ENCODE data around the gene PLAC8L1. TPM values are rescaled to one million over a fixed set of nuclear protein-coding genes. Genes with fewer than 3 reads are reported as not detected.
A peak's percentile ranks its signal among the peaks of the same experiment; 100 is the strongest.

Gene PLAC8L1
- total and polyA plus RNA-seq, 2 donors from 2014 or later: not detected

DNA sequence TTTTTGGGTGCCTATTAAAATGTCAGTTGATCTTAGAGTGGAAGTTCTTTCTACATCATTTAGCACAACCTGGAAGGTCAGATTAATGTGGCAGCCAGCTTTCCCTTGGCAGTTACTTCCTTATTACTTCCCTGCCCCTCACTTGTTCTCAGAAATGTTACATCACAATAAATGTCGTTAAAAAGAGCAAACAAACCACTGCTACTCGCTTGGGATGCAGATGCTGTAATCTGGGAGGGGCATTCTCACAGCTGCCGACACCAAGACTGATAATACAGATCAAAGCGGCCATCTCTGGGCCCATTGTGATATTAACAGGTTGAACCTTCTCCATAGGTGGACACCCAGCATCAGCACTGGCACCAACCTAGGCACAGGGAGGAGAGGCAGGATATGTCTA, 29.3 kb downstream of the PLAC8L1 start:
- Histone ChIP-seq H3K4me1 (ENCODE audit: control insufficient read depth in 2 of 3, insufficient read depth in 2 of 3, low read depth in 1 of 3, low read length in 3 of 3) (no peaks in the 10 kb centered on the region), H3K9ac (ENCODE audit: low read length in 3 of 3) (no peak overlapping the region), H3K27me3 (ENCODE audit: control insufficient read depth, insufficient read depth, low read length) (no peaks in the 10 kb centered on the region), H3K27ac (ENCODE audit: low read depth in 2 of 2, low read length in 2 of 2) (no peak overlapping the region), H3K9me3 (ENCODE audit: control insufficient read depth in 2 of 3, insufficient read depth in 1 of 3, low read length in 3 of 3) (no peaks in the 10 kb centered on the region), H3K36me3 (ENCODE audit: control insufficient read depth in 2 of 3, insufficient read depth in 3 of 3, low read length in 3 of 3) (no peaks in the 10 kb centered on the region), H3K4me3 (ENCODE audit: low read length in 3 of 3) (no peak overlapping the region)
- intact Hi-C loops (cut with DNase I): no loop called here
- DNase-seq (peak in 2 of 5 donors; percentile 10 to 18), FAIRE-seq (no peak)
- TF ChIP-seq, protein P1, sequence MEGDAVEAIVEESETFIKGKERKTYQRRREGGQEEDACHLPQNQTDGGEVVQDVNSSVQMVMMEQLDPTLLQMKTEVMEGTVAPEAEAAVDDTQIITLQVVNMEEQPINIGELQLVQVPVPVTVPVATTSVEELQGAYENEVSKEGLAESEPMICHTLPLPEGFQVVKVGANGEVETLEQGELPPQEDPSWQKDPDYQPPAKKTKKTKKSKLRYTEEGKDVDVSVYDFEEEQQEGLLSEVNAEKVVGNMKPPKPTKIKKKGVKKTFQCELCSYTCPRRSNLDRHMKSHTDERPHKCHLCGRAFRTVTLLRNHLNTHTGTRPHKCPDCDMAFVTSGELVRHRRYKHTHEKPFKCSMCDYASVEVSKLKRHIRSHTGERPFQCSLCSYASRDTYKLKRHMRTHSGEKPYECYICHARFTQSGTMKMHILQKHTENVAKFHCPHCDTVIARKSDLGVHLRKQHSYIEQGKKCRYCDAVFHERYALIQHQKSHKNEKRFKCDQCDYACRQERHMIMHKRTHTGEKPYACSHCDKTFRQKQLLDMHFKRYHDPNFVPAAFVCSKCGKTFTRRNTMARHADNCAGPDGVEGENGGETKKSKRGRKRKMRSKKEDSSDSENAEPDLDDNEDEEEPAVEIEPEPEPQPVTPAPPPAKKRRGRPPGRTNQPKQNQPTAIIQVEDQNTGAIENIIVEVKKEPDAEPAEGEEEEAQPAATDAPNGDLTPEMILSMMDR (IDR thresholded peaks at IDR 0.05; ENCODE audit: borderline replicate concordance, extremely low read depth, insufficient read depth): no peak

DNA sequence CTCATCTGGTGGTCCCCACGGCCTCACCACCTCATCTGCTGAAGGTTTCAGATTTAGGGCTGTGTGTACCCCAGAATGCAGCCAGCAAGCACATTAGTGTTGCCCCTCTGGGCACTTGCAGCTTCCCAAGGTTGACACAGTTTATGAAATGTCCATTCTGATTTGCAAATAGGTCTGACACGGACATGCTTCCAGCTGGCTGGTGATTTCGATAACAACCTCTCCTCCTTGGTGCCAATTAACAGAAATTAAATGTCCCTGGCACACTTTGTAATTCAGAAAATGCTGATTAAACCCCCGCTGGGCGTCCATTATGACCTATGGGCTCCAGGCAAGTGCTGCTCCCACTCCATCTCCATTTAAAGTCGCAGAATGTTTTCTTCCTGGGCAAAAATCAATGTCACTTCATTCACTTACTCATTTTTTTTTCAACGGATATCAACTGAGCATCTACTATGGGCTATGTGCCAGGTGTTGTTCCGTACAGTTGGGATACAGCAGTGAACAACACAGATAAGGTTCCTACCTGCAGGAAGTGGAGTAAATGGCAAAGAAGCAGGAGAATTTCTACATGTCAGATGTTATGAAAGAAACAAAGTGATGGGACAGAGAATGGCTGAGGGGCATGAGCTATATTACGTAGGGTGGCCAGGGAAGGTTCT, 32.0 kb downstream of the PLAC8L1 start:
- H3K27ac ChIP-seq (ENCODE audit: low read depth in 2 of 2, low read length in 2 of 2): no peak overlapping the region
- FAIRE-seq: no peak
- intact Hi-C loops (cut with DNase I): no loop called here

DNA sequence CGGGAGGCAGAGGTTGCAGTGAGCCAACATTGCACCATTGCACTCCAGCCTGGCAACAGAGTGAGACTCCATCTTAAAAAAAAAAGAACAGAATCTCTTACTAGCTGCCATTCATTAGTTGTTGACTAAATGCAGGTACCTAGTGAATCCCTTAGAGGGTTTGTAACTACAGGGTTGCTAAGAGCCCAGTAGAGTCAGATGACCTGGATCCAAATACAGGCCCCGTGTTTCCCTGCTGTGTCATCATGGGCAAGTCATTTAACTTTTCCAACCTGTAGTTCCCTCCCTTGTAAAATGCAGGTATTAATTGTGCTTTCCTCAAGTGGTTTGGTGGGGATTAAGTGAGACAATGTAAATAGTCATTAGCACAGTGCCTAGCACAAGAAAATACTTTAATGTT, 32.8 kb downstream of the PLAC8L1 start:
- Histone ChIP-seq H3K4me3 (ENCODE audit: low read length in 3 of 3) (no peak overlapping the region), H3K27me3 (ENCODE audit: control insufficient read depth, insufficient read depth, low read length) (no peaks in the 10 kb centered on the region), H3K9me3 (ENCODE audit: control insufficient read depth in 2 of 3, insufficient read depth in 1 of 3, low read length in 3 of 3) (no peaks in the 10 kb centered on the region), H3K27ac (ENCODE audit: low read depth in 2 of 2, low read length in 2 of 2) (no peak overlapping the region), H3K36me3 (ENCODE audit: control insufficient read depth in 2 of 3, insufficient read depth in 3 of 3, low read length in 3 of 3) (no peaks in the 10 kb centered on the region), H3K4me1 (ENCODE audit: control insufficient read depth in 2 of 3, insufficient read depth in 2 of 3, low read depth in 1 of 3, low read length in 3 of 3) (no peaks in the 10 kb centered on the region), H3K9ac (ENCODE audit: low read length in 3 of 3) (no peak overlapping the region)
- FAIRE-seq: no peak
- DNase-seq: no peak
- intact Hi-C loops (cut with DNase I): no loop called here
- TF ChIP-seq, protein P1 (IDR thresholded peaks at IDR 0.05; ENCODE audit: borderline replicate concordance, extremely low read depth, insufficient read depth): no peak

More for the DNA sequence above, 32.0 kb downstream of the PLAC8L1 start:
- TF ChIP-seq, protein P1 (IDR thresholded peaks at IDR 0.05; ENCODE audit: borderline replicate concordance, extremely low read depth, insufficient read depth): no peak
- DNase-seq: no peak
- no peak overlapping the region for H3K9ac ChIP-seq (ENCODE audit: low read length in 3 of 3)
- no peaks in the 10 kb centered on the region for H3K36me3 ChIP-seq (ENCODE audit: control insufficient read depth in 2 of 3, insufficient read depth in 3 of 3, low read length in 3 of 3)
- no peaks in the 10 kb centered on the region for H3K9me3 ChIP-seq (ENCODE audit: control insufficient read depth in 2 of 3, insufficient read depth in 1 of 3, low read length in 3 of 3)
- H3K27me3 ChIP-seq (ENCODE audit: control insufficient read depth, insufficient read depth, low read length): no peaks in the 10 kb centered on the region
- H3K4me3 ChIP-seq (ENCODE audit: low read length in 3 of 3): no peak overlapping the region
- no peaks in the 10 kb centered on the region for H3K4me1 ChIP-seq (ENCODE audit: control insufficient read depth in 2 of 3, insufficient read depth in 2 of 3, low read depth in 1 of 3, low read length in 3 of 3)

DNA sequence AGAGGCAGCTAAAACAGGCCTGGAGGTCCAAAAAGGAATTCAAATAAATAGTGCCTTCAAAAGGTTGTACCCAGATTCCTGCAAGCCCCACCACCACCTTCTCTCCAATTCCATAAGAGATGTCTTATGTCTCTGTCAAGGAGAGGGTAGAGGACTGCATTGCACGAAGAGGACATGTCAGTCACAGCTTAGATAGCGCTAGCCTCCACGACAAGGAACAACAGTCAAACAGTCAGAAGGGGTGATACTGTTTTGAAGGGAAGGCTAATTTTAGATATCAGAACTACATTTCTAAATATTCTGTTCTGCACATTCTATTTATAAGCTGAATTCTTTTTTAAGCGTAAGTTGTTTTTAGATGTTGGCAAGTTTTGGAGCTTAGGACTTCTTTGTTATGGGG, 34.2 kb downstream of the PLAC8L1 start:
- no peaks in the 10 kb centered on the region for H3K9me3 ChIP-seq (ENCODE audit: control insufficient read depth in 2 of 3, insufficient read depth in 1 of 3, low read length in 3 of 3)
- no peak for DNase-seq
- no peaks in the 10 kb centered on the region for H3K36me3 ChIP-seq (ENCODE audit: control insufficient read depth in 2 of 3, insufficient read depth in 3 of 3, low read length in 3 of 3)
- H3K4me3 ChIP-seq (ENCODE audit: low read length in 3 of 3): no peak overlapping the region
- intact Hi-C loops (cut with DNase I): no loop called here
- FAIRE-seq: no peak
- no peaks in the 10 kb centered on the region for H3K4me1 ChIP-seq (ENCODE audit: control insufficient read depth in 2 of 3, insufficient read depth in 2 of 3, low read depth in 1 of 3, low read length in 3 of 3)
- no peak overlapping the region for H3K9ac ChIP-seq (ENCODE audit: low read length in 3 of 3)
- H3K27ac ChIP-seq (ENCODE audit: low read depth in 2 of 2, low read length in 2 of 2): no peak overlapping the region
- H3K27me3 ChIP-seq (ENCODE audit: control insufficient read depth, insufficient read depth, low read length): no peaks in the 10 kb centered on the region
- TF ChIP-seq, protein P1 (IDR thresholded peaks at IDR 0.05; ENCODE audit: borderline replicate concordance, extremely low read depth, insufficient read depth): no peak
